Measurements from ENCODE around the gene RASA3.

The RASA3 gene

GRCh38 chr13:113970810-113971470 is 161.5 kb downstream of the RASA3 start:
- no peak overlapping the region for H3K27ac ChIP-seq
- in situ Hi-C loops (cut with HindIII; ENCODE audit: low pct_ligation_motif_present, low sequenced_read_pairs): no loop called here

GRCh38 chr13:113969973-113970611 is 162.3 kb downstream of the RASA3 start:
- H3K4me3 ChIP-seq (ENCODE audit: low read depth, low read length): no peak overlapping the region
- no peak for TF ChIP-seq CTCF (IDR thresholded peaks at IDR 0.05; ENCODE audit: low read depth, low read length, missing control alignments)
- no peak for DNase-seq
- H3K36me3 ChIP-seq (replicated peaks): peaks cover 46% of the 10 kb centered on the region
- H3K27me3 ChIP-seq (replicated peaks): no peaks in the 10 kb centered on the region
- H3K27ac ChIP-seq: no peak overlapping the region
- in situ Hi-C loops (cut with HindIII; ENCODE audit: low pct_ligation_motif_present, low sequenced_read_pairs): no loop called here

More at GRCh38 chr13:113970810-113971470, 161.5 kb downstream of the RASA3 start:
- DNase-seq: no peak
- Histone ChIP-seq H3K4me3 (ENCODE audit: low read depth, low read length) (no peak overlapping the region), H3K27me3 (replicated peaks) (no peaks in the 10 kb centered on the region), H3K36me3 (replicated peaks) (peaks cover 50% of the 10 kb centered on the region)
- TF ChIP-seq CTCF (IDR thresholded peaks at IDR 0.05; ENCODE audit: low read depth, low read length, missing control alignments): no peak

GRCh38 chr13:113969311-113969972 is 163.0 kb downstream of the RASA3 start:
- Histone ChIP-seq H3K4me3 (ENCODE audit: low read depth, low read length) (no peak overlapping the region), H3K36me3 (replicated peaks) (peaks cover 39% of the 10 kb centered on the region), H3K27me3 (replicated peaks) (no peaks in the 10 kb centered on the region), H3K27ac (no peak overlapping the region)
- no peak for TF ChIP-seq CTCF (IDR thresholded peaks at IDR 0.05; ENCODE audit: low read depth, low read length, missing control alignments)
- in situ Hi-C loops (cut with HindIII; ENCODE audit: low pct_ligation_motif_present, low sequenced_read_pairs): no loop called here
- DNase-seq: no peak

GRCh38 chr13:113968463-113969310 is 163.7 kb downstream of the RASA3 start:
- in situ Hi-C loops (cut with HindIII; ENCODE audit: low pct_ligation_motif_present, low sequenced_read_pairs): no loop called here
- Histone ChIP-seq H3K27me3 (replicated peaks) (no peaks in the 10 kb centered on the region), H3K4me3 (ENCODE audit: low read depth, low read length) (no peak overlapping the region), H3K36me3 (replicated peaks) (peaks cover 36% of the 10 kb centered on the region), H3K27ac (no peak overlapping the region)
- no peak for DNase-seq
- peak; percentile 22 for TF ChIP-seq CTCF (IDR thresholded peaks at IDR 0.05; ENCODE audit: low read depth, low read length, missing control alignments)

- in situ Hi-C loops (cut with HindIII; ENCODE audit: low pct_ligation_motif_present, low sequenced_read_pairs): no loop called here
- Histone ChIP-seq H3K4me3 (ENCODE audit: low read depth, low read length) (no peak overlapping the region), H3K27me3 (replicated peaks) (no peaks in the 10 kb centered on the region), H3K27ac (no peak overlapping the region), H3K36me3 (replicated peaks) (peaks cover 29% of the 10 kb centered on the region)
- DNase-seq: no peak
- no peak for TF ChIP-seq CTCF (IDR thresholded peaks at IDR 0.05; ENCODE audit: low read depth, low read length, missing control alignments)
Observed at GRCh38 chr13:113967729-113968462, 164.5 kb downstream of the RASA3 start.
